Colonic mucosa (tissue), 4 donors: Measurements from ENCODE around the gene CAV3. TPM values are rescaled to one million over a fixed set of nuclear protein-coding genes. Genes with fewer than 3 reads are reported as not detected.

Experiments used
- DNase-seq: peaks from one replicate; pipeline ENCODE4 v3.0.0-alpha.2; 2020
- H3K27ac ChIP-seq: fragments of 200-600 bp; one replicate; pipeline ENCODE4 v1.8.0; 2021
- H3K27me3 ChIP-seq: fragments of 200-600 bp; one replicate; pipeline ENCODE4 v1.8.0; 2021
- H3K36me3 ChIP-seq: fragments of 200-600 bp; one replicate; pipeline ENCODE4 v1.8.0; 2021
- H3K4me1 ChIP-seq: fragments of 200-600 bp; one replicate; pipeline ENCODE4 v1.8.0; 2021; ENCODE audit warnings: mild to moderate bottlenecking
- H3K4me3 ChIP-seq: fragments of 200-600 bp; one replicate; pipeline ENCODE4 v1.8.0; 2021
- H3K9ac ChIP-seq, 2 donors: one replicate each; pipeline ENCODE4 v1.7.0; 2013; ENCODE audit warnings: control low read depth in 2 of 2, low read depth in 2 of 2, low read length in 2 of 2
- H3K9me3 ChIP-seq: fragments of 200-600 bp; one replicate; pipeline ENCODE4 v1.8.0; 2021
- CTCF ChIP-seq: fragments of 200-600 bp; IDR thresholded peaks from one replicate; pipeline ENCODE4 v1.8.0; 2022; ENCODE audit warnings: antibody characterized with exemption, mild to moderate bottlenecking
- intact Hi-C: fragments of 100-400 bp; cut with DNase I; formaldehyde crosslinking; loops from one replicate; pipeline ENCODE4 v1.14.1; 2022
- total RNA-seq, 2 donors: library from RNA; stranded (reverse); fragmentation: NEBNext Ultra II Directional in 1 of 2; extraction: Animal tissue kit (Norgen Biotek cat#: 25700) in 1 of 2; gene quantifications; one replicate each; pipeline ENCODE4 v1.2.1, GENCODE V29; 2021
- donor health status: healthy.
- donor health status: DM: no; HTN: no; CAD: no.
- donor health status: DM: no; HTN: no; CAD: no.

The CAV3 gene
- total RNA-seq, 2 donors from 2014 or later, result not detected

- Histone ChIP-seq H3K4me3 (no peak overlapping the region), H3K4me1 (peaks cover 13% of the 10 kb centered on the region), H3K27ac (no peak overlapping the region), H3K27me3 (peaks cover 23% of the 10 kb centered on the region), H3K9me3 (no peaks in the 10 kb centered on the region), H3K36me3 (no peaks in the 10 kb centered on the region), H3K9ac (no peak overlapping the region)
- no peak for TF ChIP-seq CTCF
- DNase-seq, result no peak
- intact Hi-C loops, result no loop called here
Measured at GRCh38 chr3:8764528-8764927, 30.9 kb downstream of the CAV3 start.

GRCh38 chr3:8765528-8765927 is 31.9 kb downstream of the CAV3 start:
- intact Hi-C loops, result no loop called here
- no peak for TF ChIP-seq CTCF
- Histone ChIP-seq H3K27me3 (peaks cover 25% of the 10 kb centered on the region), H3K4me1 (peaks cover 13% of the 10 kb centered on the region), H3K4me3 (no peak overlapping the region), H3K36me3 (no peaks in the 10 kb centered on the region), H3K9ac (no peak overlapping the region), H3K9me3 (no peaks in the 10 kb centered on the region), H3K27ac (no peak overlapping the region)
- DNase-seq, result no peak

GRCh38 chr3:8766148-8766547 is 32.5 kb downstream of the CAV3 start:
- H3K36me3 ChIP-seq, result no peaks in the 10 kb centered on the region
- H3K9me3 ChIP-seq, result no peaks in the 10 kb centered on the region
- no peak overlapping the region for H3K4me3 ChIP-seq
- no peak for TF ChIP-seq CTCF
- peaks cover 13% of the 10 kb centered on the region for H3K4me1 ChIP-seq
- DNase-seq, result no peak
- peaks cover 28% of the 10 kb centered on the region for H3K27me3 ChIP-seq
- H3K9ac ChIP-seq, result no peak overlapping the region
- H3K27ac ChIP-seq, result no peak overlapping the region
- intact Hi-C loops, result no loop called here

- Histone ChIP-seq H3K4me3 (peak overlapping the region; percentile 19), H3K4me1 (peaks cover 13% of the 10 kb centered on the region), H3K9ac (no peak overlapping the region), H3K27me3 (peaks cover 28% of the 10 kb centered on the region), H3K36me3 (no peaks in the 10 kb centered on the region), H3K27ac (no peak overlapping the region), H3K9me3 (no peaks in the 10 kb centered on the region)
- intact Hi-C loops, result no loop called here
- no peak for DNase-seq
- TF ChIP-seq CTCF, result no peak
Measured at GRCh38 chr3:8767256-8767666, 33.7 kb downstream of the CAV3 start.

- Histone ChIP-seq H3K4me3 (peak overlapping the region; percentile 19), H3K4me1 (peaks cover 13% of the 10 kb centered on the region), H3K27me3 (peaks cover 28% of the 10 kb centered on the region), H3K9me3 (no peaks in the 10 kb centered on the region), H3K9ac (no peak overlapping the region), H3K36me3 (no peaks in the 10 kb centered on the region), H3K27ac (no peak overlapping the region)
- no peak for TF ChIP-seq CTCF
- DNase-seq, result peak; percentile 45
- intact Hi-C loops, result no loop called here
Measured at GRCh38 chr3:8767667-8768363, 34.2 kb downstream of the CAV3 start.
